ENCODE results near the gene RABGAP1L.

DNA sequence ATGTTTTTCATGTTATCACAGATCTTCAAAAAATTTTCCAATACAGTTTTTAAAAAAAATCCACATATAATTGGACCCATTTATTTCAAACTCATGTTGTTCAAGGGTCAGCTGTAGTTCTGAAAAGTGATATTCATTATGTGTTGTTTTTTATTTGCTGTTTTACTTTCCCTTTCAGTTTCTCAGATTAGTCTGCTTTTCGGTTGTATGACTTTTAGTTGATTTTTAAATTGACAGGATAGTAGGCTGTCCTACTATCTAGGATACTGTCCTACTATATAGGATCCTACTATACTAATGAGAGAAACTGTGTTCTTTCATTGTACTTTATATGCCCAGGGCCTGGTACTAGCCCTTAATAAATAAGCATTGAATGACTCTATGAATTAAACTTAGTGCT lies 254.9 kb downstream of the RABGAP1L start:
- no peak for TF ChIP-seq CTCF (IDR thresholded peaks at IDR 0.05; ENCODE audit: extremely low read depth in 1 of 2, insufficient read depth in 1 of 2, low read depth in 1 of 2, low read length in 2 of 2)
- no peak for TF ChIP-seq MAX (IDR thresholded peaks at IDR 0.05; ENCODE audit: insufficient read depth, insufficient read length)
- TF ChIP-seq POLR2A (IDR thresholded peaks at IDR 0.05; ENCODE audit: low read depth, low read length) = no peak
- no peak for TF ChIP-seq GATA2 (IDR thresholded peaks at IDR 0.05; ENCODE audit: insufficient read depth, insufficient read length, low read depth, low read length)
- TF ChIP-seq EZH2 (IDR thresholded peaks at IDR 0.05; ENCODE audit: borderline replicate concordance, low read depth, low read length, severe bottlenecking) = no peak

Data from endothelial cell of umbilical vein (primary cell).